Activated CD4-positive, alpha-beta T cell treated with anti-CD3 and anti-CD28 coated beads for 24 hours (primary cell): ENCODE measurements around the gene EXOC2.
"Not testable (repeated sequence)": the region's sequence is repeated elsewhere in the genome, so short reads cannot be mapped to it uniquely, and the experiment has no call there.

Experiments
- DNase-seq, 2 donors: peaks; one replicate each; pipeline ENCODE4 v3.0.0-alpha.2; 2020; ENCODE audit warnings: low read depth in 2 of 2

EXOC2 gene

GRCh38 chr6:680666-681340 is 12.1 kb downstream of the EXOC2 start:
- no peak for DNase-seq

GRCh38 chr6:680251-680650 is 12.7 kb downstream of the EXOC2 start:
- no peak for DNase-seq

DNA sequence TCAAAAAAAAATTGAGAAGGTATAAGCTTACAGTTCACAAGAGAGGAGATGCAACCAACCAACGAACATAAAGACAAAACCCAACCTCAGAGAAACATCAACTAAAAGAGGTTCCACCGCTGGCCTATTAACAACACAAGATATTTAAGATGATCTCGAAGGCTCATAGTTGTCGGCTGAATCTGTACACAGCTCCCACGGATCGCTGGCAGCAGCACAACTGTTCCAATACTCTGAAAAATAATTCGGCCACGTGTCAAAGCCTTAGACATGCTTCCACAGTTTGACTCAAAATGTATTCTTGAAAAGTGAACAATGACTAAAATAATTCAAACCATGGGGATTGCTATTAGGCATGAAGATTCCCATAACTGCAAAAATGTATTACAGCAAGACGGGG is 13.7 kb downstream of the EXOC2 start:
- DNase-seq: no peak

DNA sequence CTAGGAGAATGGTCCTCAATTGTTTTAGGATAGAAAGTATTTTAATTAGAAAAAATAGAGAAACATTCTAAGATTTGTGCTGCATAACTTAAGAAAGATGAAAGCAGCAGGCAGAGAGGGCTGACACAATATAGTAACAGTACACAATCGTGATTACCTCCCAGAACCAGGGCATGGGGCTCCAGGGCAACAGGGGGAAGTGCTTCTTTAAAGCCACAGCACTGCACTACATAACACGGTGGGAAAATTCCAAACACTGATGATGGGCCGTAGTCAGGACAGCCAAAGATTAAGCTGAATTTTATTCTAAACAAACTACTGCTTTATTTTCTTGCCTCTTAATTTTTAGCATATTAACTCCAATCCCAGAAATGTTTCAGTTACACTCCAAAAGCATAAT is 14.4 kb downstream of the EXOC2 start:
- DNase-seq: no peak

GRCh38 chr6:677919-678318 is 15.0 kb downstream of the EXOC2 start:
- no peak for DNase-seq

- no peak for DNase-seq
These were observed 18.0 kb downstream of the EXOC2 start for GRCh38 chr6:674956-675355.

- DNase-seq: no peak
These were observed 18.5 kb downstream of the EXOC2 start for GRCh38 chr6:674406-674805.

DNA sequence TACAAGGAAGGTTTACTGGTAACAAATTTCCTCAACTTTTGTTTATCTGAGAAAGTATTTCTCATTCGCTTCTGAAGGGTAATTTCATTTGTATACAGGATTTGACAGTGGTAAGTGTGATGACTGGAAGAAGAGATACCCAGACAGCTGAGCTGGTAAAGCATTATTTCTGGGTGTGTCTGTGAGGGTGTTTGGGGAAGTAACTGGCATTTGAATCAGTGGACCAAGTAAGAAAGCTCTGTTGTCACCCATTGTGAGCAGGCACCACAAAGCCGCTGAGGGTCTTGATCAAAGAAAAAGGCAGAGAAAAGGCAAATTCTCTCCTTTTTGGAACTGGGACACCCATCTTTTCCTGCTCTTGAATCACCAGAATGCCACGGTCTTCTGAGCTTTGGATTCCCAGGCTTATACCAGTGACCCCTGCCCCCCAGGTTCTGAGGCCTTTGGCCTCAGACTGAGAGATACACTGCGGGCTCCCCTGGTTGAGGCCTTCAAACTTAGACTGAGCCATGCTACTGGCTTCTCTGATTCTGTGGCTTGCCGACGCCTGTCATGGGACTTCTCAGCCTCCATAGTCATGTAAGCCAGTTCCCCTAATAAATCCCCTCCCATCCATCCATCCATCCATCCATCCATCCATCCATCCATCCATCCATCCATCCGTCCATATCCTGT is 25.5 kb downstream of the EXOC2 start:
- no peak for DNase-seq

DNA sequence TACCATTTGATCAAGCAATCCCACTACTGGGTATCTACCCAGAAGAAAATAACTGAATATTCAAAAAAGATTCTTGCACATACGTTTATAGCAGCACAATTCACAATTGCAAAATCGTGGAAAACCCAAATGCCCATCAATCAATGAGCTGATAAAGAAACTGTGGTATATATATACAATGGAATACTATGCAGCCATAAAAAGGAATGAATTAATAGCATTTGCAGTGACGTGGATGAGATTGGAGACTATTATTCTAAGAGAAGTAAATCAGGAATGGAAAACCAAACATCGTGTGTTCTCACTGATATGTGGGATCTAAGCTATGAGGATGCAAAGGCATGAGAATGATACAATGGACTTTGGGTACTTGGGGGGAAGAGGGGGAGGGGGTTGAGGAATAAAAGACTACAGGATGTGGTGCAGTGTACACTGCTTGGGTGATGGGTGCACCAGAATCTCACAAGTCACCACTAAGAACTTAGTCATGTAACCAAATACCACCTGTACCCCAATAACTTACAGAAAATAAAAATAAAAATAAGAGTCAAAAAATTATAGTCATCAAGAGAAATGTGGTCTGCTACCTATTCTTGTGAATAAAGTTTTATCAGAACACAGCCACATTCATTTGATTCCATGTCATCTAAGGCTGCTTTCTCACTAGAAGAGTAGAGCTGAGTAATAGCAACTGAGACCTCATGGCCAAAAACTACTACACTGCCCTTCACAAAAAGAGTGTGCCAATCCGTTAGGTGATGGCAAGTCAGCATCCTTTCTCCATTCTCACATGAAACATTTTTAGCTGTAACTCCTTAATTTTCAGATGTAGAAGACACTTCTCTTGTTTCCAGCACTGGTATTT is 27.3 kb downstream of the EXOC2 start:
- no peak for DNase-seq

GRCh38 chr6:663788-664187 is 29.2 kb downstream of the EXOC2 start:
- not testable (repeated sequence) for DNase-seq

- no peak for DNase-seq
These were observed 33.0 kb downstream of the EXOC2 start for GRCh38 chr6:659716-660581.

GRCh38 chr6:658244-658643 is 34.7 kb downstream of the EXOC2 start:
- no peak for DNase-seq

DNA sequence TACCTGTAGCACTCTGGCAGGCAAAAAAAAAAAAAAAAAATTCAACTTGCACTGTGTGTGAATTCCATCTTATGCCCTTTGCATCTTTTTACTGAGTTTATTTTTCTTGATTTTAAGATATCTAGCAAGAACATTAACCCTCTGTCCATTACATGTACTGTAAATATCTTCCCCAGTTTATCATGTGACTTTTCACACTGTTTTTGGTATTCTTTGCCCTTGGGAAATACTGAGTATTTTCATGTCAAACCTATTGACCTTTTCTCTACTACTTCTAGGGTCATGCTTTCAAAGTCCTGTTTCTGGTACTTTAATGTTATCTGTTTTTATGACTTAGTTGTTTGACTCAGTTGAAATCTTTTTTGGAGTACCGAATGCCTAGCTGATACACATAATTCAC is 35.2 kb downstream of the EXOC2 start:
- DNase-seq: no peak

DNA sequence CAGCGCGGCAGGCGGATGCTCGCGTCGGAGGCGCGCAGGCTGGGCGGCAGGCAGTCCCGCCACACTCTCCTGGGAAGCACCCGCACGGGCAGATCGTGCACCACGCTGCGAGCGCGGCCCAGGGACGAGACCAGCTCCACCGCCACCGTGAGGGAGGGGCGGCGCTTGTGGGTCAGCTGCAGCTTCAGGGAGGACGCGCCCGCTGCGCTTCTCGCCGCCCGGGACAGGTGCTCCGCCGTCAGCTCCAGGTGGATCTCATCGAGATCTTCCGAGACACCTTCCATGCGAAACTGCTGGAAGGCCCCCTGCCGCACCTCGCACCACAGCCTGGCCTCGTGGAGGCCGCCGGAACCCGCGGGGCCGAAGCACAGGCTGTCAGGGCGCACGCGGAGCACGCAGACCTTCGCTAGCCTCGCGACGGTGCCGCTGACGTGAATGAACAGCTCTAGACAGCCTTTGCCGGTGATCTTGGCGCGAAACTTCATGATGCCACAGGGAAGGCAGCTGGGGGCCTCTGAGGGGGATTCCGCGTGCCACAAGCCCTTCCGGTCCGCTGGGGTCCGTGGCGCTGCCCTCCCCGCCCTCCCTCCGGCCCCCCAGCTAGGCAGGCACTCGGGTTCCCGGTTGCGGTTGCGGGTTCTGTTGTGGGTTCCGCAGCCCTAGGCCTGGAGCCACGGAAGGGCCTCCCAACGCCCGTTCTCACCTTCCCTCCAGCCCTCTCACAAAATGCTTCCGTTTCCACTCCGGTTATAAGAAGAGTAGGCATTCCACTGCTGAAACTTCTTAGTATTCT is 36.3 kb downstream of the EXOC2 start, which contains the start of gene HUS1B:
Gene HUS1B, minus strand, starts transcription at position 641 of the 793 bp plus-strand sequence. Its CDS starts 156 bp downstream, at position 485.
- DNase-seq: no peak

- DNase-seq: no peak
These were observed 38.8 kb downstream of the EXOC2 start for GRCh38 chr6:654136-654535.

DNA sequence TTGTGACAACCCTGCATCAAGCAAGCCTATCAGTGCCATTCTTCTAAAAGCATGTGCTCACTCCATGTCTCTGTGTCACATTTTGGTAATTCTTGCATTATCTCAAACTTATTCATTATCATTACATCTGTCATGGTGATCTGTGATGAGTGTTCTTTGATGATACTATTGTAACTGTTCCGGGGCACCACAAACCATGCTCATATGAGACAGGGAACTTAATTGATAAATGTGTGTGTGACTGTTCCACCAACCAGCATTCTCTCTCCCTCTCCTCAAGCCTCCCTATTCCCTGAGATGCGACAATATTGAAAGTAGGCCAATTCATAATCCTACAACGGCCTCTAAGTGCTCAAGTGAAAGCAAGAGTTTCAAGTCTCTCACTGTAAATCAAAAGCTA is 40.1 kb downstream of the EXOC2 start:
- no peak for DNase-seq

GRCh38 chr6:650098-650497 is 42.8 kb downstream of the EXOC2 start:
- DNase-seq: no peak

- DNase-seq: no peak
These were observed 50.1 kb downstream of the EXOC2 start for GRCh38 chr6:642805-643204.

- no peak for DNase-seq
These were observed 51.5 kb downstream of the EXOC2 start for GRCh38 chr6:641225-641985.

DNA sequence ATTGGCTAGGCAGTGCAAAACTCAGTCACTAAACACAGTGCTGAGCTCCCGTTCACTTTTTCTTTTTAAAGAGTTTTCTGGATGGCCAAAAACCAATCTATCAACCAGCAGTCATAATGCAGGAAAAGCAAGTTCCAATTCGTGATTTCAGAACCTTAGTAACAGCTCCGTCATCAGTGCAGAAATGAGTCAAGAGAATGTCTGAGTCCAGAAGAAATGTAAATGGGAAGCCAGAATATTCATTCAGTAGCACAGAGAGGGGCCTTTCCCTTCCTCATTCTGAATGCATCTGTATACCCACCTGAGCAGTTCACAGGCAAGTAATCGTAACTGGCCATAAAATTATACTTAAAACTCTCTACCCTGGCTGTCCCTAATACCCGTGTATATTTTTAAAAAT is 56.5 kb downstream of the EXOC2 start:
- no peak for DNase-seq
